Testis (tissue), 2 donors: ENCODE data around the gene DDX49.

ENCODE experiments used
- CTCF ChIP-seq, 3 experiments: fragments of 450-650 bp in 2 of 3; fragments of 200-600 bp in 1 of 3; sonication (generic) in 1 of 3; IDR thresholded peaks; one replicate each; pipeline ENCODE4 v1.5.1; 2016 to 2019; ENCODE audit warnings: antibody characterized with exemption in 3 of 3, mild to moderate bottlenecking in 2 of 3, moderate library complexity in 1 of 3
- POLR2A ChIP-seq: fragments of 450-650 bp; IDR thresholded peaks from one replicate; pipeline ENCODE4 v1.6.1; 2017; ENCODE audit warnings: antibody characterized with exemption, mild to moderate bottlenecking, moderate library complexity

DNA sequence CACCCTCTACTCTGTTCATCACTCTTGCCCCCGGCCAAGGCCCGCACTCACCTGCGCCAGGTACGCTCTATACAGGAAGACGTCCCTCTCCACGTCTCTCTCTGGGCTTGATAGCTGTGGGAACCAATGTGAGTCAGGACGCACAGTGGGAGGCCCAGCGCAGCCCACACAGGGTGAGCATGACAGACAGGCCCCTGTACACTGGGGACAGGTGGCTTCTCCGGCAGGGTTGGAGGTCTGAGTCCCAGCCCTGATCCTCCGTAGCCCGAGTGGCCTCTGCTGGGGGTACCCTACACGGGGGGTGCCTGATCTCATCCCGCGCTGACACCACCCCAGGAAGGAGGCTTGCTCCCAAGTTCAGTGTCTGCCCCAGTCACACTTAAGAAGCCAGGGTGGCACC lies 6.6 kb upstream of the DDX49 start:
- TF ChIP-seq CTCF (IDR thresholded peaks at IDR 0.05): no peak
- no peak for TF ChIP-seq POLR2A
